PC-9 (cell line): ENCODE results near the gene SPHK1. TPM values are rescaled to one million over a fixed set of nuclear protein-coding genes. Genes with fewer than 3 reads are reported as not detected.
A peak's percentile ranks its signal among the peaks of the same experiment; 100 is the strongest.

Source experiments
- BruUV-seq: library from RNA; stranded (reverse); fragments of 400-500 nt; replicated peaks from 2 replicates; lab custom pipeline; 2021; lab: Mats Ljungman, UMichigan
- CTCF ChIA-PET: fragments of 300-600 bp; sonication (Branson Sonifier 250); formaldehyde crosslinking; loops from one replicate; lab custom pipeline; 2022; ENCODE audit warnings: antibody characterized with exemption; lab: Charles Lee
- POLR2A ChIA-PET: fragments of 300-600 bp; sonication (Branson Sonifier 250); formaldehyde crosslinking; loops from one replicate; lab custom pipeline; 2022; ENCODE audit warnings: antibody characterized with exemption; ENCODE audit not compliant: unreplicated experiment; lab: Charles Lee
- DNase-seq, 2 experiments: peaks; one replicate each; pipeline versions ENCODE4 v3.0.0 to v3.0.0-alpha.2; 2015 to 2022; ENCODE audit warnings: mixed read lengths in 1 of 2
- H2AFZ ChIP-seq: fragments of 200-600 bp; sonication (generic); 2 replicates; pipeline ENCODE4 v1.8.1; 2017; ENCODE audit warnings: antibody characterized with exemption
- H3F3A ChIP-seq: fragments of 200-600 bp; sonication (generic); 2 replicates; pipeline ENCODE4 v1.8.1; 2017; ENCODE audit warnings: antibody characterized with exemption, mild to moderate bottlenecking, low read depth; ENCODE audit not compliant: insufficient read depth
- H3K27ac ChIP-seq: fragments of 200-600 bp; sonication (generic); 2 replicates; pipeline ENCODE4 v1.6.1; 2016; ENCODE audit warnings: mixed run types
- H3K27me3 ChIP-seq: fragments of 200-600 bp; sonication (generic); 2 replicates; pipeline ENCODE4 v1.6.1; 2016; ENCODE audit warnings: low read depth, mixed run types; ENCODE audit not compliant: insufficient read depth
- H3K36me3 ChIP-seq: fragments of 200-600 bp; sonication (generic); 2 replicates; pipeline ENCODE4 v1.6.1; 2016; ENCODE audit warnings: low read depth, mixed run types
- H3K4me1 ChIP-seq: fragments of 200-600 bp; sonication (generic); replicated peaks from 2 replicates; pipeline ENCODE4 v1.6.1; 2016; ENCODE audit warnings: mixed run types; ENCODE audit not compliant: insufficient read depth
- H3K4me2 ChIP-seq: fragments of 200-600 bp; sonication (generic); 2 replicates; pipeline ENCODE4 v1.6.1; 2017; ENCODE audit warnings: mixed run types
- H3K4me3 ChIP-seq: fragments of 200-600 bp; sonication (generic); 2 replicates; pipeline ENCODE4 v1.6.1; 2016; ENCODE audit warnings: mixed run types
- H3K79me2 ChIP-seq: fragments of 200-600 bp; sonication (generic); 2 replicates; pipeline ENCODE4 v1.6.1; 2017; ENCODE audit warnings: low read depth, mixed run types
- H3K9me2 ChIP-seq: fragments of 200-600 bp; sonication (generic); 2 replicates; pipeline ENCODE4 v1.8.1; 2017; ENCODE audit warnings: mild to moderate bottlenecking; ENCODE audit not compliant: insufficient read depth
- H3K9me3 ChIP-seq: fragments of 200-600 bp; sonication (generic); 2 replicates; pipeline ENCODE4 v1.8.1; 2016; ENCODE audit warnings: low read depth; ENCODE audit not compliant: insufficient read depth
- H4K20me1 ChIP-seq: fragments of 200-600 bp; sonication (generic); 2 replicates; pipeline ENCODE4 v1.8.1; 2017; ENCODE audit not compliant: insufficient read depth
- CTCF ChIP-seq: fragments of 200-600 bp; sonication (generic); conservative IDR thresholded peaks from 2 replicates; pipeline ENCODE4 v1.6.1; 2017; ENCODE audit warnings: mixed run types, antibody characterized with exemption, mild to moderate bottlenecking, moderate library complexity
- EZH2 ChIP-seq: fragments of 200-600 bp; sonication (generic); IDR thresholded peaks from 2 replicates; pipeline ENCODE4 v1.8.0; 2017; ENCODE audit warnings: antibody characterized with exemption, low read depth
- intact Hi-C: fragments of 100-400 bp; cut with micrococcal nuclease; formaldehyde crosslinking; loops from one replicate; pipeline ENCODE4 v1.10.0; 2022; ENCODE audit not compliant: unreplicated experiment
- total RNA-seq: library from RNA; stranded (reverse); gene quantifications from 2 replicates; pipeline ENCODE4 v1.2.3, GENCODE V29; 2021

The SPHK1 gene
- total RNA-seq, 1 experiment from 2014 or later = 5.5 TPM

- H3K4me1 ChIP-seq = no peaks in the 10 kb centered on the region
- H2AFZ ChIP-seq = no peak overlapping the region
- intact Hi-C loops = no loop called here
- H3K27me3 ChIP-seq = no peaks in the 10 kb centered on the region
- H3K4me3 ChIP-seq = no peak overlapping the region
- BruUV-seq = no TSS peak
- H3K4me2 ChIP-seq = peak overlapping the region; percentile 22; the same call in 1 of the 2 replicates
- H4K20me1 ChIP-seq = no peaks in the 10 kb centered on the region
- H3F3A ChIP-seq = no peaks in the 10 kb centered on the region
- DNase-seq = no peak
- POLR2A ChIA-PET = interaction anchor here (0.6 kb wide), 1 partner anchor 150 kb away, joined by 8 read pairs; no protein-coding TSS in a partner anchor
- H3K27ac ChIP-seq = no peak overlapping the region
- no peaks in the 10 kb centered on the region for H3K36me3 ChIP-seq
- peaks cover 18% of the 10 kb centered on the region for H3K79me2 ChIP-seq
- CTCF ChIA-PET = interaction anchor here (3.0 kb wide), 1 partner anchor 13 kb away, joined by 11 read pairs; no protein-coding TSS in a partner anchor
- H3K9me3 ChIP-seq = no peaks in the 10 kb centered on the region
- H3K9me2 ChIP-seq = no peaks in the 10 kb centered on the region
- TF ChIP-seq CTCF = no peak
- TF ChIP-seq EZH2 = no peak
Measured at GRCh38 chr17:76351526-76352071, 32.8 kb upstream of the SPHK1 start.

GRCh38 chr17:76353004-76353598 is 31.3 kb upstream of the SPHK1 start:
- peak in 1 of 2 experiments; percentile 35 for DNase-seq
- peaks cover 18% of the 10 kb centered on the region for H3K79me2 ChIP-seq
- intact Hi-C loops = no loop called here
- H2AFZ ChIP-seq = peak overlapping the region; percentile 96
- no peaks in the 10 kb centered on the region for H3K9me2 ChIP-seq
- peak overlapping the region; percentile 75 for H3K27ac ChIP-seq
- CTCF ChIA-PET = interaction anchor here (0.6 to 3.0 kb wide), 6 partner anchors 12 to 735 kb away, joined by 3 to 11 read pairs (median 4); no protein-coding TSS in a partner anchor
- H3K27me3 ChIP-seq = no peaks in the 10 kb centered on the region
- BruUV-seq = no TSS peak
- TF ChIP-seq CTCF (no peak), EZH2 (no peak)
- no peaks in the 10 kb centered on the region for H3K9me3 ChIP-seq
- H3K36me3 ChIP-seq = no peaks in the 10 kb centered on the region
- peak overlapping the region; percentile 73 for H3K4me3 ChIP-seq
- H3K4me1 ChIP-seq = no peaks in the 10 kb centered on the region
- no peaks in the 10 kb centered on the region for H4K20me1 ChIP-seq
- POLR2A ChIA-PET = interaction anchor here (0.6 kb wide), 3 partner anchors 10 to 569 kb away, joined by 4 to 7 read pairs (median 4); no protein-coding TSS in a partner anchor
- H3F3A ChIP-seq = no peaks in the 10 kb centered on the region
- H3K4me2 ChIP-seq = peak overlapping the region; percentile 97

DNA sequence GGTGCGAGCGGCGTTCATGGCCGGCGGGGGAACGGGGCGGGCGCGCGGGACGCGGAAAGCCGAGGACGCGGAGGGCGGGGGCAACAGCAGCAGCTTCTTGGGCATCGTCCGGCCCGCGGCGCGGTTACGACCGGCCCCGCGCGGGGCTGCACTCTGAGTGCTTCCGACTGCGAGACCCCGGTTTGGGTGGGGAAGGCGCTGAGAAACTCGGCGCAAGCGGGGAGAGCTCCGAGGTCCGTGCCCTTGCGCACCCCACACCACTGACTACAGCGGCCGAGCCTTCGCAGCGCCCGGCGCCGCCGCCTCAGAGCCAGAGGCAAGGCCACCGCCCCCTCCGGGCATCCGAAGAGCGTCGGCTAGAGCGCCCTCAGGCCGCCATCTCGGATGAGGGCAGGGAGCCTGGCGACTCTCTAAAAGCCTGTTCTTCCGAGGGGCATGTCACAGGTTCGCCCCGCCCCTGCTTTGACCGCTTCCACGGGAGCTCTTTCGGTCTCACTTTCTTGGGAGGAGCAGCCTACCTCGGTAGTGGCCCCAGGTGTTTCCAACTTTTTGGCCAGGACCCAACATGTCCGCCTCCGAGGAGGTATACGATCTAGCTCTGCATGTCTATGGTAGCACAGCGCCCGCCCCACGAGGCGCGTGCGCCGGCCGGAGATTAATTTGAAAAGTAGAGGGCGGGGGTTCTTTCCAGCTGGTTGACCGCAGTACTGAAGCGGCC is 30.7 kb upstream of the SPHK1 start, which contains the start of gene PRPSAP1:
Gene PRPSAP1, minus strand, starts transcription at position 318 of the 718 bp plus-strand sequence. Its CDS starts 213 bp downstream, at position 105.
- Histone ChIP-seq H3F3A (no peaks in the 10 kb centered on the region), H3K4me1 (no peaks in the 10 kb centered on the region), H3K4me2 (peak within 1 kb of the TSS; percentile 97), H3K9me3 (no peaks in the 10 kb centered on the region), H3K4me3 (peak within 1 kb of the TSS; percentile 73), H3K27me3 (no peaks in the 10 kb centered on the region), H3K9me2 (no peaks in the 10 kb centered on the region), H3K79me2 (peaks cover 18% of the 10 kb centered on the region), H2AFZ (peak within 1 kb of the TSS; percentile 96), H4K20me1 (no peaks in the 10 kb centered on the region), H3K36me3 (no peaks in the 10 kb centered on the region), H3K27ac (peak within 1 kb of the TSS; percentile 75)
- peak; percentile 79 to 88 for DNase-seq
- intact Hi-C loops = loop anchor here (1.0 kb wide), 1 partner anchor 30 kb away; no protein-coding TSS in a partner anchor
- POLR2A ChIA-PET = interaction anchor here (0.5 to 0.6 kb wide), 5 partner anchors 10 to 432 kb away, joined by 3 to 7 read pairs (median 3); no protein-coding TSS in a partner anchor
- TF ChIP-seq CTCF (peak; percentile 49; the same call in 1 of the 2 replicates), EZH2 (no peak)
- CTCF ChIA-PET = interaction anchor here (0.6 to 3.0 kb wide), 7 partner anchors 11 to 734 kb away, joined by 3 to 11 read pairs (median 4); no protein-coding TSS in a partner anchor
- no TSS peak for BruUV-seq
